Measurements from ENCODE around the gene CTNNBIP1. TPM values are rescaled to one million over a fixed set of nuclear protein-coding genes. Genes with fewer than 3 reads are reported as not detected.

The CTNNBIP1 gene
- total and polyA plus RNA-seq, 9 of the 15 experiments (the other 6 are each of a cell fraction or from before 2014, with no cell fraction given) = 0.65 to 29.2 (median 14.7) TPM

GRCh38 chr1:9909234-9910046 is 629 bp downstream of the CTNNBIP1 start (continued):
- 0 out of 2 replicates have a peak, but pooled peaks have one; percentile 40 for TF ChIP-seq RREB1 (CRISPR knock-in tag; IDR thresholded peaks at IDR 0.05)
- TF ChIP-seq TAF9B (IDR thresholded peaks at IDR 0.05; ENCODE audit: partially characterized antibody) = no peak
- peak; percentile 69; the same call in 1 of the 2 replicates for TF ChIP-seq TFAP4 (CRISPR knock-in tag; IDR thresholded peaks at IDR 0.05; ENCODE audit: borderline replicate concordance)
- TF ChIP-seq REST (IDR thresholded peaks at IDR 0.05; ENCODE audit: borderline replicate concordance) = no peak
- TF ChIP-seq REST (CRISPR knock-in tag; IDR thresholded peaks at IDR 0.05; ENCODE audit: low read depth) = 0 out of 2 replicates have a peak, but pooled peaks have one; percentile 65
- peak; percentile 54 for TF ChIP-seq PHF20 (IDR thresholded peaks at IDR 0.05; ENCODE audit: partially characterized antibody)
- TF ChIP-seq ETS1 (conservative IDR thresholded peaks at IDR 0.05; ENCODE audit: control insufficient read depth, low read depth, low read length) = 0 out of 2 replicates have a peak, but pooled peaks have one; percentile 35
- 0 out of 2 replicates have a peak, but pooled peaks have one; percentile 12 for TF ChIP-seq ZNF143 (CRISPR knock-in tag; IDR thresholded peaks at IDR 0.05)
